Stomach (tissue), 9 donors: Measurements from ENCODE around the gene UBXN11. TPM values are rescaled to one million over a fixed set of nuclear protein-coding genes. Genes with fewer than 3 reads are reported as not detected.

Experiments used
- DNase-seq, 2 donors: peaks; one replicate each; pipeline versions ENCODE4 v3.0.0 to v3.0.0-alpha.2; 2013 to 2019
- H3K27ac ChIP-seq, 5 donors: fragments of 200-600 bp in 4 of 5; sonication (generic) in 4 of 5; one replicate each; pipeline ENCODE4 v1.5.1; 2013 to 2019; ENCODE audit warnings: mild to moderate bottlenecking in 1 of 5, moderate library complexity in 1 of 5
- H3K27me3 ChIP-seq, 3 donors: fragments of 200-600 bp; sonication (generic); one replicate each; pipeline ENCODE4 v1.5.1; 2017 to 2019; ENCODE audit warnings: mixed run types in 1 of 3
- H3K36me3 ChIP-seq, 4 donors: fragments of 200-600 bp; sonication (generic); 1 replicate in 3 of 4; 2 replicates in 1 of 4; pipeline ENCODE4 v1.5.1; 2016 to 2019
- H3K4me1 ChIP-seq, 4 donors: fragments of 200-600 bp; sonication (generic); one replicate each; pipeline ENCODE4 v1.5.1; 2016 to 2019
- H3K4me3 ChIP-seq, 4 donors: fragments of 200-600 bp; sonication (generic) in 3 of 4; one replicate each; pipeline ENCODE4 v1.5.1; 2016 to 2019; ENCODE audit warnings: mild to moderate bottlenecking in 1 of 4
- H3K9me3 ChIP-seq, 4 donors: fragments of 200-600 bp; sonication (generic); one replicate each; pipeline ENCODE4 v1.5.1; 2016 to 2019
- EP300 ChIP-seq: sonication (generic); formaldehyde crosslinking; IDR thresholded peaks from one replicate; pipeline ENCODE4 v1.6.1; 2017; ENCODE audit warnings: antibody characterized with exemption
- POLR2A ChIP-seq, 4 donors: fragments of 450-650 bp; IDR thresholded peaks; one replicate each; pipeline ENCODE4 v1.6.1; 2016; ENCODE audit warnings: antibody characterized with exemption in 4 of 4, control low read depth in 2 of 4, mild to moderate bottlenecking in 1 of 4, moderate library complexity in 1 of 4
- POLR2AphosphoS5 ChIP-seq, 3 donors: sonication (generic); formaldehyde crosslinking; IDR thresholded peaks; one replicate each; pipeline ENCODE4 v1.6.1; 2016; ENCODE audit warnings: antibody characterized with exemption in 3 of 3
- WGBS, 5 donors: extraction: QIAGEN DNeasy Blood & Tissue Kit in 3 of 5; methylation state at CpG; one replicate each; pipeline versions ENCODE4 v1.1.5 to v1.1.7; 2013 to 2018; 5-methylcytosine and 5-hydroxymethylcytosine counted together
- intact Hi-C: fragments of 100-400 bp; cut with DNase I; formaldehyde crosslinking; loops from one replicate; pipeline ENCODE4 v1.15.1; 2023; ENCODE audit warnings: low total_unique reads
- polyA plus RNA-seq, 3 donors: library from polyadenylated mRNA; stranded (reverse); fragments of 200-250 nt; gene quantifications; one replicate each; pipeline ENCODE4 v1.2.3, GENCODE V29; 2013
- total RNA-seq, 5 donors: library from RNA; depleted of rRNA; stranded (reverse); fragments of >200 nt; gene quantifications; one replicate each; pipeline versions ENCODE4 v1.1.0 to v1.2.3, GENCODE V29; 2014 to 2016
- TF ChIP-seq, protein P1 (sequence below), 7 experiments: fragments of 450-650 bp in 4 of 7; fragments of 200-600 bp in 3 of 7; sonication (generic) in 3 of 7; IDR thresholded peaks; one replicate each; pipeline ENCODE4 v1.5.1; 2016 to 2019; ENCODE audit warnings: antibody characterized with exemption in 7 of 7, control low read depth in 2 of 7, mild to moderate bottlenecking in 1 of 7
- donor health status: healthy with polysubstance abuse.
- donor health status: Bipolar disorder and iron deficiency.
- donor health status: healthy.

UBXN11 gene
- total and polyA plus RNA-seq, 8 donors: 7.3 to 26.3 (median 12.6) TPM

DNA sequence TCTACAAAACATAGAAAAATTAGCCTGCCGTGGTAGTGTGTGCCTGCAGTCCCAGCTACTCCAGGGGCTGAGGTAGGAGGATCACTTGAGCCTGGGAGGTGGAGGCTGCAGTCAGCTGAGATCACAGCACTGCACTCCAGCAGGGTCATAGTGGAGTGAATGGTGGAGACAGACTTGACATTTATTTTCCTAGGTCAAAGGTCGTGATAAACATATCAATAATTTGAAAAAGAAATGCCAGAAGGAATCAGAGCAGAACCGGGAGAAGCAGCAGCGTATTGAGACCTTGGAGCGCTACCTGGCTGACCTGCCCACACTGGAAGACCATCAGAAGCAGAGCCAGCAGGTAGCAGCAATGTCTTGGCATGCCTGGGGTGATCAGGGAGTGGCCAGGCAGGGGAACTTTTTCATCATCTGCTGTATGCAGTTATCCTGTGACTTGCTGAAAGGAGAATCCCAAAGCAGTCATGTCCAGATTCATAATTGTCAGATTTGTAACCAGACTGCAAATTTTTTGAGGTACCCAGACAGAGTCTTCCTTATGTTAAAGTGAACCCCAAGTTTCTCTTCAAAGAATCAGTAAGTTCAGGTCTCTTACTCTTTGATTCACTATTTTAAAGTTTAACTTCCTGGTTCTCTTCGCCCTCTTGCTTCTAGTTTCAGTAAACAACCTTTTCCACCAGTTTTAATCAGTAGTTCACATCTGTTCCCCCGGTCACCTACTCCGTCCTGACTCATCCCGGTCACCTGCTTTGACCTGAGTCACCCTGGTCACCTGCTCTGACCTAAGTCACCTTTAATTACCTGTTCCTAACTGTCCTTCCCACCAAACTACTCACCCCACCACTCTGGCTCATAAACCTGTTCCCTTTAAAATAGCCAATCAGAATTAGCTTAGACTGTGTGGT, 37.9 kb downstream of the UBXN11 start:
- Histone ChIP-seq H3K36me3 (peaks cover 11 to 71% (median 67%) of the 10 kb centered on the region in 4 donors), H3K4me1 (no peaks in the 10 kb centered on the region), H3K27me3 (no peaks in the 10 kb centered on the region), H3K27ac (no peak overlapping the region), H3K4me3 (no peak overlapping the region), H3K9me3 (peaks cover 0 to 11% (median 0%) of the 10 kb centered on the region in 4 donors)
- intact Hi-C loops: no loop called here
- no peak for DNase-seq
- 93 to 97% (median 95%) methylated on average over 9 of the region's 9 CpGs for WGBS, 5 donors
- TF ChIP-seq POLR2AphosphoS5 (IDR thresholded peaks at IDR 0.05): no peak
- TF ChIP-seq, protein P1, sequence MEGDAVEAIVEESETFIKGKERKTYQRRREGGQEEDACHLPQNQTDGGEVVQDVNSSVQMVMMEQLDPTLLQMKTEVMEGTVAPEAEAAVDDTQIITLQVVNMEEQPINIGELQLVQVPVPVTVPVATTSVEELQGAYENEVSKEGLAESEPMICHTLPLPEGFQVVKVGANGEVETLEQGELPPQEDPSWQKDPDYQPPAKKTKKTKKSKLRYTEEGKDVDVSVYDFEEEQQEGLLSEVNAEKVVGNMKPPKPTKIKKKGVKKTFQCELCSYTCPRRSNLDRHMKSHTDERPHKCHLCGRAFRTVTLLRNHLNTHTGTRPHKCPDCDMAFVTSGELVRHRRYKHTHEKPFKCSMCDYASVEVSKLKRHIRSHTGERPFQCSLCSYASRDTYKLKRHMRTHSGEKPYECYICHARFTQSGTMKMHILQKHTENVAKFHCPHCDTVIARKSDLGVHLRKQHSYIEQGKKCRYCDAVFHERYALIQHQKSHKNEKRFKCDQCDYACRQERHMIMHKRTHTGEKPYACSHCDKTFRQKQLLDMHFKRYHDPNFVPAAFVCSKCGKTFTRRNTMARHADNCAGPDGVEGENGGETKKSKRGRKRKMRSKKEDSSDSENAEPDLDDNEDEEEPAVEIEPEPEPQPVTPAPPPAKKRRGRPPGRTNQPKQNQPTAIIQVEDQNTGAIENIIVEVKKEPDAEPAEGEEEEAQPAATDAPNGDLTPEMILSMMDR (IDR thresholded peaks at IDR 0.05): no peak
- TF ChIP-seq EP300: no peak
- TF ChIP-seq POLR2A (IDR thresholded peaks at IDR 0.05): no peak

DNA sequence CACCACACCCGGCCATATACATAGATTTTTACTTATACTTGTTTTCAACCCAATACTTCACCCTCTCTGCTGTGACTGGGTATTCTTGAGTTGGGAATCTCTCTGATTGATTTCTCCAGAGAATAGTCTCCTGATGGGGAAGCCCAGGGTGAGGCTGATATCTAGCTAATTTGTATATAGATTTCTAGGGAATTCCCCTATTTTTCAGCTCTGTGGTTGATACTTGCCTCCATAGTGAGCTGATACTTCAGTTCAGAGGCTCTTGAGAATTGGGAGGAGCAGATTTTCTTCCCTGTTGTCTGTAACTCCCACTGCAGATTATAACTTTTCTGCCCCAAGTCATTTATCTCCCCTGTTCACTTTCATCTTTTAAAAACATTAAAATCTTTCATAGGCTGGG, 41.0 kb downstream of the UBXN11 start:
- Histone ChIP-seq H3K4me1 (no peaks in the 10 kb centered on the region), H3K36me3 (peaks cover 18 to 82% (median 74%) of the 10 kb centered on the region in 4 donors), H3K9me3 (peaks cover 0 to 11% (median 0%) of the 10 kb centered on the region in 4 donors), H3K27me3 (no peaks in the 10 kb centered on the region), H3K4me3 (no peak overlapping the region), H3K27ac (no peak overlapping the region)
- no peak for DNase-seq
- intact Hi-C loops: no loop called here
- no peak for TF ChIP-seq POLR2AphosphoS5 (IDR thresholded peaks at IDR 0.05)
- TF ChIP-seq EP300: no peak
- TF ChIP-seq, protein P1 (IDR thresholded peaks at IDR 0.05): no peak
- TF ChIP-seq POLR2A (IDR thresholded peaks at IDR 0.05): no peak
- WGBS, 5 donors: 94 to 100% (median 100%) methylated on average over 1 of the region's 1 CpG

DNA sequence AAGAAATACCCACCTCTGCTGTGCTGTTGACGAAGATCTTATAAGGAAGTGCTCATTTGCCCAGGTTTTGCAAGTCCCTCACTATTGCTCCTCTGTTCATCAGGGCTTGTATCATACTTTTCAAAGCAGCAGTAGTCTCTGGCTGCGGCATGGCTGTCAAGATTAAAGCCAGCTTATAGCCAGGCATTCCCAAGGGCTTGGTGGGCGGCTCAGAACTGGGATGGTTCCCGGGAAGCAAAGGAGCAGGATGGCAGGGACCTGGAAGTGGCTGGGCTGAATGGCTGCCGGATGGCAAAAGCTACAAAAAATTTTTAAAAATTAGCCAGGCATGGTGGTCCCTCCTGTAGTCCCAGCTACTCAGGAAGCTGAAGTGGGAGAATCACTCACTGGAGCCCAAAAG, 43.2 kb downstream of the UBXN11 start:
- WGBS, 5 donors: 92 to 95% (median 94%) methylated on average over 5 of the region's 5 CpGs
- Histone ChIP-seq H3K4me3 (no peak overlapping the region), H3K9me3 (no peaks in the 10 kb centered on the region), H3K27me3 (no peaks in the 10 kb centered on the region), H3K36me3 (peaks cover 23 to 83% (median 77%) of the 10 kb centered on the region in 4 donors), H3K4me1 (no peaks in the 10 kb centered on the region), H3K27ac (no peak overlapping the region)
- intact Hi-C loops: no loop called here
- TF ChIP-seq POLR2A (IDR thresholded peaks at IDR 0.05) (no peak), POLR2AphosphoS5 (IDR thresholded peaks at IDR 0.05) (no peak), EP300 (no peak)
- TF ChIP-seq, protein P1 (IDR thresholded peaks at IDR 0.05): no peak
- no peak for DNase-seq

DNA sequence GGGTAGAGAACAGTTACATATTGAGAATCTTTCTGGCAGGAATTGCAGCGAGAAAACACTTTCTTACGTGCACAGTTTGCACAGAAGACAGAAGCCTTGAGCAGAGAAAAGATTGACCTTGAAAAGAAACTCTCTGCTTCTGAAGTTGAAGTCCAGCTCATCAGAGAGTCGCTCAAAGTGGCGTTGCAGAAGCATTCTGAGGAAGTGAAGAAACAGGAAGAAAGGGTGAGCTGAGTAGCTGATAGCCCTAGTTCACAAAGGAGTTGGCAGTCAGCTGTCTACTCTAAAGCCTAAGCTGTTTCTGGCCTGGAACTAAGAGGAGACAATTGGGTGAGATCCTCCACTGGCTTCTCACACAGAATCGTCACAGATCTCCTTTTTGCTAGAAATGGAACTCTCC, 46.9 kb downstream of the UBXN11 start:
- H3K4me3 ChIP-seq: no peak overlapping the region
- H3K36me3 ChIP-seq: peaks cover 39 to 96% (median 93%) of the 10 kb centered on the region in 4 donors
- no peaks in the 10 kb centered on the region for H3K27me3 ChIP-seq
- TF ChIP-seq POLR2A (IDR thresholded peaks at IDR 0.05): no peak
- no peak for TF ChIP-seq EP300
- TF ChIP-seq, protein P1 (IDR thresholded peaks at IDR 0.05): no peak
- TF ChIP-seq POLR2AphosphoS5 (IDR thresholded peaks at IDR 0.05): no peak
- no peaks in the 10 kb centered on the region for H3K4me1 ChIP-seq
- intact Hi-C loops: no loop called here
- H3K27ac ChIP-seq: no peak overlapping the region
- no peak for DNase-seq
- WGBS, 5 donors: 83 to 91% (median 88%) methylated on average over 5 of the region's 5 CpGs
- H3K9me3 ChIP-seq: no peaks in the 10 kb centered on the region
